HepG2 (cell line): ENCODE data around the gene MPP3. TPM values are rescaled to one million over a fixed set of nuclear protein-coding genes. Genes with fewer than 3 reads are reported as not detected.

ENCODE experiments used
- CREBL2 ChIP-seq: sonication (generic); formaldehyde crosslinking; IDR thresholded peaks from 2 replicates; pipeline ENCODE4 v1.8.1; 2023; ENCODE audit warnings: missing genetic modification reagents, mild to moderate bottlenecking, borderline replicate concordance
- DRAP1 ChIP-seq: IDR thresholded peaks from 2 replicates; pipeline ENCODE4 v1.6.1; 2016; ENCODE audit warnings: missing genetic modification reagents, missing compliant biosample characterization
- GPBP1L1 ChIP-seq: sonication (generic); formaldehyde crosslinking; IDR thresholded peaks from 2 replicates; pipeline ENCODE4 v1.5.0; 2020; ENCODE audit warnings: mild to moderate bottlenecking, missing genetic modification reagents
- GTF2F1 ChIP-seq: fragments of 150-350 bp; IDR thresholded peaks from 2 replicates; pipeline ENCODE4 v1.6.1; 2014; ENCODE audit warnings: low read length
- HCFC1 ChIP-seq: fragments of 150-350 bp; IDR thresholded peaks from 2 replicates; pipeline ENCODE4 v1.6.1; 2014; ENCODE audit warnings: low read depth, low read length
- HDAC1 ChIP-seq: sonication (generic); formaldehyde crosslinking; IDR thresholded peaks from 2 replicates; pipeline ENCODE4 v1.5.1; 2020; ENCODE audit warnings: mild to moderate bottlenecking, missing genetic modification reagents
- ISX ChIP-seq: sonication (generic); formaldehyde crosslinking; conservative IDR thresholded peaks from 2 replicates; pipeline ENCODE4 v1.5.0; 2020; ENCODE audit warnings: missing genetic modification reagents
- JUN ChIP-seq: sonication (generic); formaldehyde crosslinking; IDR thresholded peaks from 2 replicates; pipeline ENCODE4 v1.4.0; 2020; ENCODE audit warnings: mild to moderate bottlenecking, missing genetic modification reagents
- ONECUT2 ChIP-seq: sonication (generic); formaldehyde crosslinking; IDR thresholded peaks from 2 replicates; pipeline ENCODE4 v1.4.0; 2020; ENCODE audit warnings: missing genetic modification reagents
- ZBTB1 ChIP-seq: sonication (generic); formaldehyde crosslinking; IDR thresholded peaks from 2 replicates; pipeline ENCODE4 v1.4.0; 2020; ENCODE audit warnings: missing genetic modification reagents, borderline replicate concordance
- ZHX2 ChIP-seq, 2 experiments: sonication (generic) in 1 of 2; formaldehyde crosslinking in 1 of 2; IDR thresholded peaks; 2 replicates each; pipeline versions ENCODE4 v1.6.1 to v1.9.0; 2014 to 2022; ENCODE audit warnings: antibody characterized with exemption in 1 of 2, borderline replicate concordance in 1 of 2, inconsistent platforms in 1 of 2, low read depth in 1 of 2, missing genetic modification reagents in 1 of 2
- ZNF441 ChIP-seq: sonication (generic); formaldehyde crosslinking; IDR thresholded peaks from 2 replicates; pipeline ENCODE4 v1.7.0; 2021; ENCODE audit warnings: missing genetic modification reagents, borderline replicate concordance
- ZNF503 ChIP-seq: sonication (generic); formaldehyde crosslinking; IDR thresholded peaks from 2 replicates; pipeline ENCODE4 v1.4.0; 2020; ENCODE audit warnings: missing genetic modification reagents
- ZNF780A ChIP-seq: sonication (generic); formaldehyde crosslinking; IDR thresholded peaks from 2 replicates; pipeline ENCODE4 v1.8.0; 2022; ENCODE audit warnings: mild to moderate bottlenecking, missing genetic modification reagents, moderate library complexity
- ZSCAN31 ChIP-seq: sonication (generic); formaldehyde crosslinking; IDR thresholded peaks from 2 replicates; pipeline ENCODE4 v1.5.0; 2020; ENCODE audit warnings: low read depth, mild to moderate bottlenecking, missing genetic modification reagents
- polyA plus RNA-seq, 8 experiments: library from polyadenylated mRNA; depleted of rRNA in 3 of 8; stranded (reverse) in 7 of 8; unstranded in 1 of 8; fragments of >200 nt; fragmentation: Illumina TruSeq in 4 of 8; extraction: Trizol in 4 of 8; gene quantifications; 2 replicates each; pipeline versions ENCODE4 v1.2.1 to v1.2.3, GENCODE V29; 2011 to 2016; ENCODE audit warnings: low read depth in 4 of 8, missing spikeins in 1 of 8, mixed read lengths in 1 of 8; ENCODE audit not compliant: insufficient read depth in 1 of 8
- total RNA-seq, 5 experiments: library from RNA; depleted of rRNA; stranded (reverse); fragments of >200 nt; fragmentation: Illumina TruSeq; extraction: Trizol; gene quantifications; 2 replicates each; pipeline ENCODE4 v1.2.3, GENCODE V29; 2016; ENCODE audit warnings: low read depth in 1 of 5

The MPP3 gene
- total and polyA plus RNA-seq, 2 of the 13 experiments (the other 11 are each of a cell fraction or from before 2014, with no cell fraction given) = 0.91 to 1.8 TPM

GRCh38 chr17:43779145-43780125, 53.5 kb downstream of the MPP3 start (continued):
- no peak for TF ChIP-seq ZHX2 (IDR thresholded peaks at IDR 0.05; ENCODE audit: low read depth)
- TF ChIP-seq ZHX2 (CRISPR knock-in tag; IDR thresholded peaks at IDR 0.05; ENCODE audit: borderline replicate concordance) = no peak
- TF ChIP-seq GPBP1L1 (CRISPR knock-in tag) = no peak
- TF ChIP-seq ZNF780A (CRISPR knock-in tag) = no peak
- no peak for TF ChIP-seq ZNF503 (CRISPR knock-in tag)
- TF ChIP-seq CREBL2 = no peak
- TF ChIP-seq ZBTB1 (CRISPR knock-in tag) = no peak
- TF ChIP-seq ISX (CRISPR knock-in tag) = 0 out of 2 replicates have a peak, but pooled peaks have one; percentile 14
- 0 out of 2 replicates have a peak, but pooled peaks have one; percentile 5 for TF ChIP-seq ZNF441 (CRISPR knock-in tag)
- TF ChIP-seq ONECUT2 (CRISPR knock-in tag) = no peak
- no peak for TF ChIP-seq JUN
- TF ChIP-seq HCFC1 = no peak
- TF ChIP-seq ZSCAN31 (CRISPR knock-in tag) = peak; percentile 60
- 0 out of 2 replicates have a peak, but pooled peaks have one; percentile 16 for TF ChIP-seq DRAP1 (CRISPR knock-in tag)
- TF ChIP-seq HDAC1 (CRISPR knock-in tag) = peak; percentile 11
- TF ChIP-seq GTF2F1 = no peak
